GM20431 (cell line): ENCODE data around the gene RUNDC1.
"Not testable (repeated sequence)": the region's sequence is repeated elsewhere in the genome, so short reads cannot be mapped to it uniquely, and the experiment has no call there.

Source experiments
- in situ Hi-C: fragments of 300-500 bp; cut with MseI, MboI; formaldehyde crosslinking; loops from one replicate; pipeline ENCODE4 v1.15.0; 2020; ENCODE audit warnings: low sequenced_read_pairs; ENCODE audit not compliant: unreplicated experiment

Gene RUNDC1

GRCh38 chr17:42989726-42990652 lies 9.6 kb downstream of the RUNDC1 start:
- in situ Hi-C loops: no loop called here

GRCh38 chr17:42991471-42991870 lies 11.1 kb downstream of the RUNDC1 start:
- in situ Hi-C loops: no loop called here

GRCh38 chr17:42992872-42993271 lies 12.5 kb downstream of the RUNDC1 start:
- in situ Hi-C loops: no loop called here

GRCh38 chr17:42993913-42994312 lies 13.5 kb downstream of the RUNDC1 start:
- in situ Hi-C loops: not testable (repeated sequence)

- in situ Hi-C loops: no loop called here
These were observed 17.1 kb downstream of the RUNDC1 start for GRCh38 chr17:42997390-42997983.

GRCh38 chr17:42997984-42998938 lies 17.9 kb downstream of the RUNDC1 start, which contains the start of gene RPL27:
TSS of gene RPL27 (plus strand) at chr17:42998419. CDS start at chr17:42998751, 332 bp downstream.
- in situ Hi-C loops: no loop called here

- in situ Hi-C loops: no loop called here
These were observed 18.7 kb downstream of the RUNDC1 start for GRCh38 chr17:42999003-42999525.

- in situ Hi-C loops: loop anchor here (25.0 kb wide), 1 partner anchor 336 kb away; no protein-coding TSS in a partner anchor
These were observed 20.5 kb downstream of the RUNDC1 start for GRCh38 chr17:43000894-43001293.

GRCh38 chr17:43003542-43004172 lies 23.3 kb downstream of the RUNDC1 start:
- in situ Hi-C loops: loop anchor here (25.0 kb wide), 1 partner anchor 334 kb away; no protein-coding TSS in a partner anchor

- in situ Hi-C loops: loop anchor here (25.0 kb wide), 1 partner anchor 330 kb away; no protein-coding TSS in a partner anchor
These were observed 26.5 kb downstream of the RUNDC1 start, which contains the start of gene IFI35 for GRCh38 chr17:43006639-43007551. TSS of gene IFI35 (plus strand) at chr17:43006784. CDS start at chr17:43006948, 164 bp downstream.

- in situ Hi-C loops: loop anchor here (25.0 kb wide), 1 partner anchor 327 kb away; no protein-coding TSS in a partner anchor
These were observed 30.4 kb downstream of the RUNDC1 start for GRCh38 chr17:43010667-43011308.

GRCh38 chr17:43011728-43012472 lies 31.5 kb downstream of the RUNDC1 start:
- in situ Hi-C loops: loop anchor here (25.0 kb wide), 1 partner anchor 325 kb away; no protein-coding TSS in a partner anchor

GRCh38 chr17:43013296-43013695 lies 32.9 kb downstream of the RUNDC1 start:
- in situ Hi-C loops: loop anchor here (25.0 kb wide), 1 partner anchor 324 kb away; no protein-coding TSS in a partner anchor

- in situ Hi-C loops: loop anchor here (25.0 kb wide), 1 partner anchor 323 kb away; no protein-coding TSS in a partner anchor
These were observed 33.8 kb downstream of the RUNDC1 start for GRCh38 chr17:43014020-43014648.

GRCh38 chr17:43014649-43015542 lies 34.5 kb downstream of the RUNDC1 start:
- in situ Hi-C loops: loop anchor here (25.0 kb wide), 1 partner anchor 322 kb away; no protein-coding TSS in a partner anchor
